HTERT RPE-1 (cell line): Measurements from ENCODE around the gene CLVS2.

Experiments
- in situ Hi-C: fragments of 300-500 bp; cut with MboI; formaldehyde crosslinking; loops from 4 replicates; pipeline ENCODE4 v1.14.3; 2020; ENCODE audit warnings: low sequenced_read_pairs

The CLVS2 gene

GRCh38 chr6:123118811-123119210 is 122.8 kb downstream of the CLVS2 start:
- in situ Hi-C loops, result no loop called here
